ENCODE measurements around the gene SORL1.

SORL1 gene

GRCh38 chr11:121575963-121576290 lies 123.8 kb downstream of the SORL1 start:
- ChIA-PET CTCF (interaction anchor here (0.7 kb wide), 1 partner anchor 383 kb away, joined by 3 read pairs; no protein-coding TSS in a partner anchor), POLR2A (interaction anchor here (0.7 kb wide), 1 partner anchor 10 kb away, joined by 3 read pairs; no protein-coding TSS in a partner anchor)
- DNase-seq (ENCODE audit: extremely low spot score): no peak
- no peak for TF ChIP-seq HDGF (IDR thresholded peaks at IDR 0.05; ENCODE audit: borderline replicate concordance)
- no peak for TF ChIP-seq L3MBTL2 (conservative IDR thresholded peaks at IDR 0.05)
- no peak for TF ChIP-seq LEF1 (IDR thresholded peaks at IDR 0.05; ENCODE audit: borderline replicate concordance)
- TF ChIP-seq CTBP1 (IDR thresholded peaks at IDR 0.05; ENCODE audit: borderline replicate concordance): no peak
- TF ChIP-seq ELF4 (IDR thresholded peaks at IDR 0.05): no peak
- TF ChIP-seq FOXK2 (IDR thresholded peaks at IDR 0.05): no peak
- no peak for TF ChIP-seq BHLHE40 (IDR thresholded peaks at IDR 0.05; ENCODE audit: borderline replicate concordance)
- no peak for TF ChIP-seq ARNT (IDR thresholded peaks at IDR 0.05)
- no peak for TF ChIP-seq SUZ12 (IDR thresholded peaks at IDR 0.05)
- TF ChIP-seq PKNOX1 (IDR thresholded peaks at IDR 0.05): no peak
- TF ChIP-seq FOXA1 (IDR thresholded peaks at IDR 0.05): no peak
- TF ChIP-seq ZNF384 (IDR thresholded peaks at IDR 0.05): no peak
- no peak for TF ChIP-seq TARDBP (IDR thresholded peaks at IDR 0.05)
- TF ChIP-seq NFRKB (IDR thresholded peaks at IDR 0.05): no peak
- TF ChIP-seq FOXM1 (IDR thresholded peaks at IDR 0.05; ENCODE audit: borderline replicate concordance): no peak
- TF ChIP-seq SP1 (IDR thresholded peaks at IDR 0.05): no peak

- DNase-seq (ENCODE audit: extremely low spot score): no peak
- CTCF ChIA-PET: interaction anchor here (0.6 to 1.4 kb wide), 2 partner anchors 15 to 17 kb away, joined by 3 to 4 read pairs; no protein-coding TSS in a partner anchor
- TF ChIP-seq CTBP1 (IDR thresholded peaks at IDR 0.05; ENCODE audit: borderline replicate concordance): no peak
- TF ChIP-seq ZNF384 (IDR thresholded peaks at IDR 0.05): no peak
- TF ChIP-seq LEF1 (IDR thresholded peaks at IDR 0.05; ENCODE audit: borderline replicate concordance): no peak
- no peak for TF ChIP-seq ELF4 (IDR thresholded peaks at IDR 0.05)
- no peak for TF ChIP-seq ARNT (IDR thresholded peaks at IDR 0.05)
- TF ChIP-seq L3MBTL2 (conservative IDR thresholded peaks at IDR 0.05): no peak
- TF ChIP-seq FOXK2 (IDR thresholded peaks at IDR 0.05): no peak
- POLR2A ChIA-PET: no interaction called here
These were observed 124.4 kb downstream of the SORL1 start for GRCh38 chr11:121576531-121576930.

- POLR2A ChIA-PET: no interaction called here
- no peak for DNase-seq (ENCODE audit: extremely low spot score)
- CTCF ChIA-PET: interaction anchor here (0.6 to 1.4 kb wide), 4 partner anchors 14 to 126 kb away, joined by 3 to 5 read pairs (median 4); no protein-coding TSS in a partner anchor
- TF ChIP-seq ZNF384 (IDR thresholded peaks at IDR 0.05) (no peak), SUZ12 (IDR thresholded peaks at IDR 0.05) (no peak), L3MBTL2 (conservative IDR thresholded peaks at IDR 0.05) (no peak), FOXK2 (IDR thresholded peaks at IDR 0.05) (no peak), ELF4 (IDR thresholded peaks at IDR 0.05) (no peak), LEF1 (IDR thresholded peaks at IDR 0.05; ENCODE audit: borderline replicate concordance) (no peak)
These were observed 125.2 kb downstream of the SORL1 start for GRCh38 chr11:121577106-121577848.

GRCh38 chr11:121578251-121578976 lies 126.3 kb downstream of the SORL1 start:
- no peak for TF ChIP-seq SUZ12 (IDR thresholded peaks at IDR 0.05)
- TF ChIP-seq ARNT (IDR thresholded peaks at IDR 0.05): no peak
- TF ChIP-seq FOXA1 (IDR thresholded peaks at IDR 0.05): no peak
- ChIA-PET CTCF (interaction anchor here (1.2 to 1.4 kb wide), 2 partner anchors 121 to 127 kb away, joined by 3 to 5 read pairs; no protein-coding TSS in a partner anchor), POLR2A (no interaction called here)
- DNase-seq (ENCODE audit: extremely low spot score): no peak

GRCh38 chr11:121580154-121580553 lies 128.0 kb downstream of the SORL1 start:
- TF ChIP-seq L3MBTL2 (conservative IDR thresholded peaks at IDR 0.05) (no peak), ELF4 (IDR thresholded peaks at IDR 0.05) (no peak), SUZ12 (IDR thresholded peaks at IDR 0.05) (no peak), SP1 (IDR thresholded peaks at IDR 0.05) (no peak)
- no peak for DNase-seq (ENCODE audit: extremely low spot score)
- ChIA-PET CTCF (no interaction called here), POLR2A (no interaction called here)

GRCh38 chr11:121581607-121582006 lies 129.5 kb downstream of the SORL1 start:
- TF ChIP-seq L3MBTL2 (conservative IDR thresholded peaks at IDR 0.05): no peak
- DNase-seq (ENCODE audit: extremely low spot score): no peak
- ChIA-PET POLR2A (no interaction called here), CTCF (interaction anchor here (0.6 kb wide), 1 partner anchor 1694 kb away, joined by 4 read pairs; no protein-coding TSS in a partner anchor)

- CTCF ChIA-PET: no interaction called here
These were observed 130.2 kb downstream of the SORL1 start for GRCh38 chr11:121582296-121582695.

More at GRCh38 chr11:121582296-121582695, 130.2 kb downstream of the SORL1 start:
- DNase-seq (ENCODE audit: extremely low spot score): no peak
- POLR2A ChIA-PET: no interaction called here
- TF ChIP-seq ARNT (IDR thresholded peaks at IDR 0.05): no peak
- no peak for TF ChIP-seq SP1 (IDR thresholded peaks at IDR 0.05)
- TF ChIP-seq PKNOX1 (IDR thresholded peaks at IDR 0.05): no peak
- no peak for TF ChIP-seq HDGF (IDR thresholded peaks at IDR 0.05; ENCODE audit: borderline replicate concordance)
- TF ChIP-seq ZNF384 (IDR thresholded peaks at IDR 0.05): no peak
- no peak for TF ChIP-seq TARDBP (IDR thresholded peaks at IDR 0.05)
- no peak for TF ChIP-seq L3MBTL2 (conservative IDR thresholded peaks at IDR 0.05)
- no peak for TF ChIP-seq BHLHE40 (IDR thresholded peaks at IDR 0.05; ENCODE audit: borderline replicate concordance)
